ENCODE results near the gene ZRANB3.

The ZRANB3 gene

DNA sequence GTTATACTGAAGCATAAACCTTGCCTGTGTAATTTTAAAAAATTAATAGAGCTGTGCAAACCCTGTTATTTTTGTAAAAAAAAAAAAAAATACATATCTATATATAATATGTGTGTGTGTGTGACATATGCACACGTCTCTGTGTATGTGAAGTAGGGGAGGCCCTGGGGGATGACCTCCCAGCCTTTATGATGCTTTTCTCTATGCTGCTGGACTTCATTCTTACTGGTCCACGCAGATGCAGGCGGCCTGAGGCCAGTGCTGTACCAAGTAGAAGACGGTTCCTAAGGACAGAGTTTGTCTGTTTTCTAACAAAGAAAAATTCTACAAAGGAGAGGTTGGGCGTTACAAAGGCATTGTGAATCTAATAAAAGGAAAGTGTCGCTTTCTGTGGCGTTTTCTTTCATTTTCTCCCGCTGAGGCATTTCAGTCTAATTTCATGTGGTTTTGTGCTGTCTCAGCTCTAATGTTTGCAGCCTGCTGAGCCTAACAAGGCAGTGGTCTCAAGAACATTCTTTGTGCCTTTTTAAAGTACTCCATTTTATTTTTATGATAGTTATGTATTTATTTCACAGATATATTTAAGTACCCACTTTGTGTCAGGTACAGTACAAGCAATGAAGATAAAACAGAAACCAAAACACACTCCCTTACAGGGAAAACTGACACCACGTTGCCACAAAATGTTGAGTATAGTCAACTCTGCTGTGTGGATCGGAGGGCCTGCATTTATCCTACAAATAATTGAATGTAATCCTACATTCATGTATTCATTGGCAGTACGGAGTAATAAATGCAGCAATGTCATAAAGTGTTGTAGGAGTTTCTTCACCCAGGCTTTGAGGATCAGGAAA, 360.9 kb downstream of the ZRANB3 start:
- no peak for DNase-seq (ENCODE audit: insufficient read length, low spot score)
- TF ChIP-seq, protein P1, sequence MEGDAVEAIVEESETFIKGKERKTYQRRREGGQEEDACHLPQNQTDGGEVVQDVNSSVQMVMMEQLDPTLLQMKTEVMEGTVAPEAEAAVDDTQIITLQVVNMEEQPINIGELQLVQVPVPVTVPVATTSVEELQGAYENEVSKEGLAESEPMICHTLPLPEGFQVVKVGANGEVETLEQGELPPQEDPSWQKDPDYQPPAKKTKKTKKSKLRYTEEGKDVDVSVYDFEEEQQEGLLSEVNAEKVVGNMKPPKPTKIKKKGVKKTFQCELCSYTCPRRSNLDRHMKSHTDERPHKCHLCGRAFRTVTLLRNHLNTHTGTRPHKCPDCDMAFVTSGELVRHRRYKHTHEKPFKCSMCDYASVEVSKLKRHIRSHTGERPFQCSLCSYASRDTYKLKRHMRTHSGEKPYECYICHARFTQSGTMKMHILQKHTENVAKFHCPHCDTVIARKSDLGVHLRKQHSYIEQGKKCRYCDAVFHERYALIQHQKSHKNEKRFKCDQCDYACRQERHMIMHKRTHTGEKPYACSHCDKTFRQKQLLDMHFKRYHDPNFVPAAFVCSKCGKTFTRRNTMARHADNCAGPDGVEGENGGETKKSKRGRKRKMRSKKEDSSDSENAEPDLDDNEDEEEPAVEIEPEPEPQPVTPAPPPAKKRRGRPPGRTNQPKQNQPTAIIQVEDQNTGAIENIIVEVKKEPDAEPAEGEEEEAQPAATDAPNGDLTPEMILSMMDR (IDR thresholded peaks at IDR 0.05; ENCODE audit: insufficient read depth, missing control alignments), result no peak
- FAIRE-seq, result no peak

DNA sequence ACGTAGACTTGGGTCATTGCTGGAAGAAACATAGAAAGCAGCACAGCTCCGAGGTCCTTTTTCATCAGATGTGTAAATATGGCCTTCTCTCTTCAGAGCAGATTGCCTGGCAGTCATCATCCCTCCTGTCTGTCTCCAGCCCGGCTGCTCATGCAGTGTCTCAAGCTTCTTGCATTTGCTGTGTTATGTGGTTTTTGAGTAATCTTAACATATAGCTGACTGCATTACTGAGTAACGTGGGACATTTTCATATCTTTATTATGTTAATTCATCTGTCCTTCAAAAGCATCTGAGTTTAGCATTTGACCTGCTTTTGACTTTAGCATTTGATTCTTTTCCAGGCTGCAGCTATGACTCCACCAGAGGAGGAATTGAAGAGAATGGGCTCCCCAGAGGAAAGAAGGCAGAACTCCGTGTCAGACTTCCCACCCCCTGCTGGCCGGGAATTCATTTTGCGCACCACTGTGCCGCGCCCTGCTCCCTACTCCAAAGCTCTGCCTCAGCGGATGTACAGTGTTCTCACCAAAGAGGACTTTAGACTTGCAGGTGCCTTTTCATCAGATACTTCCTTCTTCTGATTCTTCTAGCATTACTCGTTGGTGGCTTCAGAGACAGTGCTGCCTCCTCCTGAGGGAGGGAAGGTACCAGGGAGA, 362.7 kb downstream of the ZRANB3 start:
- FAIRE-seq (no peak), DNase-seq (ENCODE audit: insufficient read length, low spot score) (no peak)
- TF ChIP-seq, protein P1 (IDR thresholded peaks at IDR 0.05; ENCODE audit: insufficient read depth, missing control alignments), result no peak

DNA sequence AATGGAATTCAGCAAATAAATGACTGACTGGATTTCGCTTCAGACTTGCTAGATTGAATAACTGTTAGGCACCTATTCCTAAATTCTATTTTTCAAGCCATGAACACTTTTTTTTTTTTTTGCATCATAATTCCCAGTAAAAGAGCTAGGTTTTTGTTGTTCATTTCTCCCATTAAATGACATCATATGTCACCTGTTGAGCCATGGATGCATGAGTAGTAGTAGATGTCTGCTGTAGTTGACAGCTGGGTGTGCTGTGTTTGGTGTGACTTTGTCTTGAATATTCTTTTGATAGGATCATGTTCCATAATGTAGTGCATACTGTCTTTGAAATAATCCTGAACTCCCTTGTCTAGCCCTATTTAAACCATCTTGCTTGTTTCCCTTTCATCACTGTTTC, 363.7 kb downstream of the ZRANB3 start:
- FAIRE-seq (no peak), DNase-seq (ENCODE audit: insufficient read length, low spot score) (no peak)

DNA sequence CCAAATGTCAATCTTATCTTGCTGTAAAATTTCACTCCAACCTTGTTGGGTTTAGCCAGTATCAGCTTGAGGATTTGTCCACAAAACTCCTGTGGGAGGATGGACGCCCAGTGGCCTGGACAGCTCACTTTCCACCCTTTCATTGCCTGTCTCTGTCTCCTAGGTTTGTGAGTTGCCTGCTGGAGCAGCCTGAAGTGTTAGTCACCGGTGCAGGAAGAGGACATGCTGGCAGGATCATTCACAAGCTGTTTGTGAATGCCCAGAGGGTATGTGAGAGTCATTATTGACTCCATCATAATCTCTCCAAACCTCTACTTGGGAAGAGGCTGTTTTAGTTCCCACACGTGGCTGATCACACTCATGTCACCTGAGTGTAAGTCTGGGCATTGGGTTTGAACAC, 366.6 kb downstream of the ZRANB3 start:
- TF ChIP-seq, protein P1 (IDR thresholded peaks at IDR 0.05; ENCODE audit: insufficient read depth, missing control alignments), result no peak
- DNase-seq (ENCODE audit: insufficient read length, low spot score) (no peak), FAIRE-seq (no peak)

More for the DNA sequence above, 363.7 kb downstream of the ZRANB3 start:
- TF ChIP-seq, protein P1 (IDR thresholded peaks at IDR 0.05; ENCODE audit: insufficient read depth, missing control alignments), result no peak

DNA sequence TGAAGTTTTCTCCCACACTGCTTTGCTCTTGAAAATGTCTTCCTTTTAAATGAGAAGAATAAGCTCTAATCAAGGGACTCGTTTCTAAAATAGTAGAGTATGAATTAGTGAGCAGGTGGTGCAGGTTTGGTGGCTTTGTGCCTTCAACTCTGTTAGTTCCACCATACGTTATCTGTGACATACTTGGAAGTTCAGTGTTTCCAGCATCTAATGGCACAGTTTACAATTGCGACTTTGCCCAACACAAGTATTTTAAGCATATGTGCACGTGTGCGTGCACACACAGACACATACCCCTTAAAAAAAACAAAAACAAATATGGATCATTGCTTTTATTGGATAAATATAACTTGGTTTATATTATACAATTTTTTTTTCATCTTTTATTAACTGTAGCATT, 367.1 kb downstream of the ZRANB3 start:
- TF ChIP-seq, protein P1 (IDR thresholded peaks at IDR 0.05; ENCODE audit: insufficient read depth, missing control alignments), result no peak
- DNase-seq (ENCODE audit: insufficient read length, low spot score), result no peak
- FAIRE-seq, result no peak

DNA sequence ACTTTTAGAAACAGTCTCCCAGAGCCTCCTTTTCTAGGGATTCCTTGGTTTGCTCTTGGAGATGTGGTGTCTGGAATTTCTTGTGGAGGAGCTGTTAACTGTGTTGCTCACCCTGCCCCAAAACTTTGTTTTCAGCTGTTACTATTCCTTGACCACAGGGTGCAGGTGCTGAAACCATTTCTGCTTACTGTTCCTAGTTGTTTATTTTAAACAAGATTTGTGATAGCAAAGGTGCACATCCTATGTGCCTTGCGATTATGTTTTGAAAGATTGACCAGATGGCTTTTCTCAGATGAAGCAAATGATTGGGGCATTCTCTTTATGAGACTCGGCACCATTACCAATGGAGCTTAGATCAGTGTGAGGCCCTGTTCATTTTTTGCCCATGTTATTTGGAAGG, 367.7 kb downstream of the ZRANB3 start:
- TF ChIP-seq, protein P1 (IDR thresholded peaks at IDR 0.05; ENCODE audit: insufficient read depth, missing control alignments), result no peak
- FAIRE-seq (no peak), DNase-seq (ENCODE audit: insufficient read length, low spot score) (no peak)

DNA sequence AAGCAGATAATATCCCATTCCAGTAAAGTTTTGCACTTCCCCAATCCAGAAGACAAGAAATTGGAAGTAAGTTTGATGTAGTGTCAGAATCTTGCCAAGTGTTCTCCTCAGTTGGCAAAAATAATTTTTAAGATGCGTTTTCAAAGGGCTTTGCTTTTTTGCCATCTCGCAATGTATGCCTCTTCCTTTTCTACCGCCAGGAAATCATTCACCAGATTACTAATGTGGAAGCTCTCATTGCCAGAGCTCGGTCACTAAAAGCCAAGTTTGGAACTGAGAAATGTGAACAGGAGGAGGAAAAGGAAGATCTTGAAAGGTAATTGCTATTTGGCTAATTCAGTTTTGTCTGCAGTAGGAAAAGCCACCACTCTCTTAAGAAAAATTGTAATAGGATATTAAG, 368.2 kb downstream of the ZRANB3 start:
- TF ChIP-seq, protein P1 (IDR thresholded peaks at IDR 0.05; ENCODE audit: insufficient read depth, missing control alignments), result no peak
- FAIRE-seq (no peak), DNase-seq (ENCODE audit: insufficient read length, low spot score) (no peak)

Measured in D721Med (cell line).